HEK293 (cell line): ENCODE measurements around the gene KIF21B.
A peak's percentile ranks its signal among the peaks of the same experiment; 100 is the strongest.

Experiments used
- CTCF ChIA-PET: fragments of 350-600 bp; formaldehyde crosslinking; extraction: SDS; loops from one replicate; lab custom pipeline; 2021; ENCODE audit warnings: antibody characterized with exemption; lab: Yijun Ruan, JAX
- POLR2A ChIA-PET: fragments of 300-600 bp; formaldehyde crosslinking; extraction: SDS; loops from one replicate; lab custom pipeline; 2020; ENCODE audit warnings: antibody characterized with exemption, inconsistent platforms; lab: Yijun Ruan, JAX
- H3K27ac ChIP-seq: fragments of 200-500 bp; sonication (Bioruptor generic); 2 replicates; pipeline ENCODE4 v1.5.1; 2014; ENCODE audit warnings: low read depth, low read length, control low read depth, inconsistent platforms; ENCODE audit errors: extremely low read depth
- H3K36me3 ChIP-seq, 2 experiments: fragments of 200-500 bp in 1 of 2; sonication (Bioruptor generic) in 1 of 2; 1 replicate in 1 of 2; 2 replicates in 1 of 2; pipeline ENCODE4 v1.5.1; 2014 to 2017; ENCODE audit warnings: inconsistent platforms in 2 of 2, low read length in 2 of 2; ENCODE audit not compliant: control insufficient read depth in 2 of 2, insufficient read depth in 1 of 2
- H3K4me1 ChIP-seq: fragments of 200-500 bp; sonication (Bioruptor generic); 2 replicates; pipeline ENCODE4 v1.5.1; 2014; ENCODE audit warnings: mild to moderate bottlenecking, low read length, inconsistent platforms; ENCODE audit not compliant: control insufficient read depth, insufficient read depth
- H3K4me3 ChIP-seq: 2 replicates; pipeline ENCODE4 v1.5.1; 2011; ENCODE audit warnings: low read depth, mild to moderate bottlenecking, control low read depth, low read length, moderate library complexity
- H3K9me3 ChIP-seq: fragments of 200-500 bp; sonication (Bioruptor generic); 2 replicates; pipeline ENCODE4 v1.5.1; 2014; ENCODE audit warnings: low read depth, low read length, inconsistent platforms; ENCODE audit not compliant: control insufficient read depth, insufficient read depth
- HOXD13 ChIP-seq: sonication (generic); formaldehyde crosslinking; IDR thresholded peaks from 2 replicates; pipeline ENCODE4 v1.8.0; 2022; ENCODE audit warnings: missing genetic modification reagents, borderline replicate concordance
- PATZ1 ChIP-seq: fragments of 450-650 bp; formaldehyde crosslinking; IDR thresholded peaks from 2 replicates; pipeline ENCODE4 v1.5.1; 2016; ENCODE audit warnings: missing biosample characterization, missing genetic modification characterization
- WT1 ChIP-seq: fragments of 450-650 bp; formaldehyde crosslinking; IDR thresholded peaks from 2 replicates; pipeline ENCODE4 v1.5.1; 2016; ENCODE audit warnings: missing biosample characterization, missing genetic modification characterization
- ZBTB17 ChIP-seq: fragments of 450-650 bp; formaldehyde crosslinking; IDR thresholded peaks from 2 replicates; pipeline ENCODE4 v1.5.1; 2016; ENCODE audit warnings: missing biosample characterization, missing genetic modification characterization
- ZBTB21 ChIP-seq: fragments of 450-650 bp; formaldehyde crosslinking; IDR thresholded peaks from 2 replicates; pipeline ENCODE4 v1.5.1; 2017; ENCODE audit warnings: missing biosample characterization, missing genetic modification characterization
- ZFP37 ChIP-seq: fragments of 450-650 bp; formaldehyde crosslinking; IDR thresholded peaks from 2 replicates; pipeline ENCODE4 v1.5.1; 2016; ENCODE audit warnings: missing biosample characterization, missing genetic modification characterization
- ZFP41 ChIP-seq: fragments of 450-650 bp; formaldehyde crosslinking; IDR thresholded peaks from 2 replicates; pipeline ENCODE4 v1.5.1; 2016; ENCODE audit warnings: missing biosample characterization, missing genetic modification characterization, borderline replicate concordance
- ZNF121 ChIP-seq: fragments of 450-650 bp; formaldehyde crosslinking; IDR thresholded peaks from 2 replicates; pipeline ENCODE4 v1.5.1; 2016; ENCODE audit warnings: missing biosample characterization, missing genetic modification characterization
- ZNF132 ChIP-seq: fragments of 450-650 bp; formaldehyde crosslinking; IDR thresholded peaks from 2 replicates; pipeline ENCODE4 v1.5.1; 2017; ENCODE audit warnings: missing biosample characterization, missing genetic modification characterization, borderline replicate concordance
- ZNF138 ChIP-seq: fragments of 450-650 bp; formaldehyde crosslinking; IDR thresholded peaks from 2 replicates; pipeline ENCODE4 v1.5.1; 2016; ENCODE audit warnings: missing biosample characterization, missing genetic modification characterization, borderline replicate concordance
- ZNF223 ChIP-seq: fragments of 450-650 bp; formaldehyde crosslinking; IDR thresholded peaks from 2 replicates; pipeline ENCODE4 v1.5.1; 2016; ENCODE audit warnings: missing biosample characterization, missing genetic modification characterization
- ZNF239 ChIP-seq: fragments of 450-650 bp; formaldehyde crosslinking; IDR thresholded peaks from 2 replicates; pipeline ENCODE4 v1.5.1; 2016; ENCODE audit warnings: missing biosample characterization, missing genetic modification characterization
- ZNF311 ChIP-seq: fragments of 450-650 bp; formaldehyde crosslinking; IDR thresholded peaks from 2 replicates; pipeline ENCODE4 v1.5.1; 2017; ENCODE audit warnings: missing biosample characterization, missing genetic modification characterization, borderline replicate concordance
- ZNF350 ChIP-seq: fragments of 450-650 bp; formaldehyde crosslinking; IDR thresholded peaks from 2 replicates; pipeline ENCODE4 v1.5.0; 2017; ENCODE audit warnings: missing biosample characterization, mild to moderate bottlenecking, missing genetic modification characterization
- ZNF391 ChIP-seq: fragments of 450-650 bp; formaldehyde crosslinking; IDR thresholded peaks from 2 replicates; pipeline ENCODE4 v1.5.1; 2016; ENCODE audit warnings: low read depth, missing biosample characterization, missing genetic modification characterization, borderline replicate concordance
- ZNF521 ChIP-seq: fragments of 450-650 bp; formaldehyde crosslinking; IDR thresholded peaks from 2 replicates; pipeline ENCODE4 v1.5.1; 2017; ENCODE audit warnings: missing biosample characterization, mild to moderate bottlenecking, missing genetic modification characterization
- ZNF624 ChIP-seq: fragments of 450-650 bp; formaldehyde crosslinking; IDR thresholded peaks from 2 replicates; pipeline ENCODE4 v1.5.1; 2017; ENCODE audit warnings: missing biosample characterization, missing genetic modification characterization
- ZNF660 ChIP-seq: fragments of 450-650 bp; IDR thresholded peaks from 2 replicates; pipeline ENCODE4 v1.5.1; 2018; ENCODE audit warnings: missing biosample characterization, mild to moderate bottlenecking, missing genetic modification characterization
- ZNF664 ChIP-seq: fragments of 450-650 bp; formaldehyde crosslinking; IDR thresholded peaks from 2 replicates; pipeline ENCODE4 v1.5.1; 2016; ENCODE audit warnings: missing biosample characterization, missing genetic modification characterization
- ZNF76 ChIP-seq: fragments of 450-650 bp; formaldehyde crosslinking; IDR thresholded peaks from 2 replicates; pipeline ENCODE4; 2016; ENCODE audit warnings: low read depth, missing biosample characterization, missing genetic modification characterization, borderline replicate concordance
- ZNF792 ChIP-seq: fragments of 450-650 bp; formaldehyde crosslinking; IDR thresholded peaks from 2 replicates; pipeline ENCODE4 v1.5.1; 2016; ENCODE audit warnings: missing biosample characterization, missing genetic modification characterization
- ZSCAN23 ChIP-seq: fragments of 450-650 bp; formaldehyde crosslinking; IDR thresholded peaks from 2 replicates; pipeline ENCODE4 v1.5.1; 2016; ENCODE audit warnings: missing biosample characterization, missing genetic modification characterization
- ZSCAN30 ChIP-seq: fragments of 450-650 bp; IDR thresholded peaks from 2 replicates; pipeline ENCODE4 v1.5.1; 2018; ENCODE audit warnings: missing biosample characterization, mild to moderate bottlenecking, missing genetic modification characterization, moderate library complexity
- TF ChIP-seq, protein P1 (sequence below): fragments of 450-650 bp; formaldehyde crosslinking; IDR thresholded peaks from 2 replicates; pipeline ENCODE4 v1.5.1; 2016; ENCODE audit warnings: missing biosample characterization, missing genetic modification characterization, borderline replicate concordance
- TF ChIP-seq, protein P2 (sequence below): fragments of 450-650 bp; formaldehyde crosslinking; IDR thresholded peaks from 2 replicates; pipeline ENCODE4 v1.5.1; 2016; ENCODE audit warnings: missing biosample characterization, missing genetic modification characterization
- TF ChIP-seq, protein P3 (sequence below): fragments of 450-650 bp; formaldehyde crosslinking; IDR thresholded peaks from 2 replicates; pipeline ENCODE4 v1.5.1; 2016; ENCODE audit warnings: missing biosample characterization, missing genetic modification characterization
- TF ChIP-seq, protein P4 (sequence below): sonication (generic); formaldehyde crosslinking; IDR thresholded peaks from 2 replicates; pipeline ENCODE4 v1.8.1; 2022; ENCODE audit warnings: mild to moderate bottlenecking, moderate library complexity, missing genetic modification reagents

The KIF21B gene

GRCh38 chr1:201016943-201017827 lies 6.3 kb downstream of the KIF21B start (continued):
- TF ChIP-seq, protein P1, sequence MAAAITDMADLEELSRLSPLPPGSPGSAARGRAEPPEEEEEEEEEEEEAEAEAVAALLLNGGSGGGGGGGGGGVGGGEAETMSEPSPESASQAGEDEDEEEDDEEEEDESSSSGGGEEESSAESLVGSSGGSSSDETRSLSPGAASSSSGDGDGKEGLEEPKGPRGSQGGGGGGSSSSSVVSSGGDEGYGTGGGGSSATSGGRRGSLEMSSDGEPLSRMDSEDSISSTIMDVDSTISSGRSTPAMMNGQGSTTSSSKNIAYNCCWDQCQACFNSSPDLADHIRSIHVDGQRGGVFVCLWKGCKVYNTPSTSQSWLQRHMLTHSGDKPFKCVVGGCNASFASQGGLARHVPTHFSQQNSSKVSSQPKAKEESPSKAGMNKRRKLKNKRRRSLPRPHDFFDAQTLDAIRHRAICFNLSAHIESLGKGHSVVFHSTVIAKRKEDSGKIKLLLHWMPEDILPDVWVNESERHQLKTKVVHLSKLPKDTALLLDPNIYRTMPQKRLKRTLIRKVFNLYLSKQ (tag by site-specific recombination) = no peak
- TF ChIP-seq ZNF391 (tag by site-specific recombination) (no peak), ZNF311 (no peak)

- H3K27ac ChIP-seq = no peak overlapping the region
- no peaks in the 10 kb centered on the region for H3K9me3 ChIP-seq
- no peaks in the 10 kb centered on the region for H3K36me3 ChIP-seq
- peaks cover 5% of the 10 kb centered on the region for H3K4me1 ChIP-seq
- ChIA-PET POLR2A (interaction anchor here (0.9 to 1.0 kb wide), 2 partner anchors 9 to 111 kb away, joined by 3 read pairs; partner anchors contain the start of gene ASCL5), CTCF (interaction anchor here (0.6 to 3.0 kb wide), 11 partner anchors 9 to 360 kb away, joined by 3 to 17 read pairs (median 4); no protein-coding TSS in a partner anchor)
- H3K4me3 ChIP-seq = no peak overlapping the region
- no peak for TF ChIP-seq ZFP37 (tag by site-specific recombination)
- no peak for TF ChIP-seq ZFP41 (tag by site-specific recombination)
- TF ChIP-seq ZNF76 = peak; percentile 24; the same call in 1 of the 2 replicates
- TF ChIP-seq ZNF138 (tag by site-specific recombination) = no peak
- TF ChIP-seq ZBTB21 = no peak
- TF ChIP-seq ZNF792 = no peak
- no peak for TF ChIP-seq ZNF132 (tag by site-specific recombination)
- no peak for TF ChIP-seq ZNF121
- TF ChIP-seq ZNF624 (tag by site-specific recombination) = no peak
- TF ChIP-seq ZSCAN30 (tag by site-specific recombination) = peak; percentile 50; the same call in 1 of the 2 replicates
- TF ChIP-seq ZBTB17 (tag by site-specific recombination) = peak; percentile 29; the same call in 1 of the 2 replicates
- TF ChIP-seq ZNF660 (tag by site-specific recombination) = peak; percentile 37; the same call in 1 of the 2 replicates
- TF ChIP-seq ZNF223 = no peak
- no peak for TF ChIP-seq ZSCAN23 (tag by site-specific recombination)
- no peak for TF ChIP-seq ZNF521
- TF ChIP-seq HOXD13 (CRISPR knock-in tag) = no peak
- TF ChIP-seq, protein P2, sequence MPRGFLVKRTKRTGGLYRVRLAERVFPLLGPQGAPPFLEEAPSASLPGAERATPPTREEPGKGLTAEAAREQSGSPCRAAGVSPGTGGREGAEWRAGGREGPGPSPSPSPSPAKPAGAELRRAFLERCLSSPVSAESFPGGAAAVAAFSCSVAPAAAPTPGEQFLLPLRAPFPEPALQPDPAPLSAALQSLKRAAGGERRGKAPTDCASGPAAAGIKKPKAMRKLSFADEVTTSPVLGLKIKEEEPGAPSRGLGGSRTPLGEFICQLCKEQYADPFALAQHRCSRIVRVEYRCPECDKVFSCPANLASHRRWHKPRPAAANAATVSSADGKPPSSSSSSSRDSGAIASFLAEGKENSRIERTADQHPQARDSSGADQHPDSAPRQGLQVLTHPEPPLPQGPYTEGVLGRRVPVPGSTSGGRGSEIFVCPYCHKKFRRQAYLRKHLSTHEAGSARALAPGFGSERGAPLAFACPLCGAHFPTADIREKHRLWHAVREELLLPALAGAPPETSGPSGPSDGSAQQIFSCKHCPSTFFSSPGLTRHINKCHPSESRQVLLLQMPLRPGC (tag by site-specific recombination) = no peak
- no peak for TF ChIP-seq ZNF350 (tag by site-specific recombination)
- TF ChIP-seq, protein P3, sequence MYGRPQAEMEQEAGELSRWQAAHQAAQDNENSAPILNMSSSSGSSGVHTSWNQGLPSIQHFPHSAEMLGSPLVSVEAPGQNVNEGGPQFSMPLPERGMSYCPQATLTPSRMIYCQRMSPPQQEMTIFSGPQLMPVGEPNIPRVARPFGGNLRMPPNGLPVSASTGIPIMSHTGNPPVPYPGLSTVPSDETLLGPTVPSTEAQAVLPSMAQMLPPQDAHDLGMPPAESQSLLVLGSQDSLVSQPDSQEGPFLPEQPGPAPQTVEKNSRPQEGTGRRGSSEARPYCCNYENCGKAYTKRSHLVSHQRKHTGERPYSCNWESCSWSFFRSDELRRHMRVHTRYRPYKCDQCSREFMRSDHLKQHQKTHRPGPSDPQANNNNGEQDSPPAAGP (tag by site-specific recombination) = no peak
- TF ChIP-seq ZNF239 (tag by site-specific recombination) = no peak
- TF ChIP-seq WT1 (tag by site-specific recombination) = peak; percentile 91
- TF ChIP-seq PATZ1 = peak; percentile 74
- TF ChIP-seq, protein P4, sequence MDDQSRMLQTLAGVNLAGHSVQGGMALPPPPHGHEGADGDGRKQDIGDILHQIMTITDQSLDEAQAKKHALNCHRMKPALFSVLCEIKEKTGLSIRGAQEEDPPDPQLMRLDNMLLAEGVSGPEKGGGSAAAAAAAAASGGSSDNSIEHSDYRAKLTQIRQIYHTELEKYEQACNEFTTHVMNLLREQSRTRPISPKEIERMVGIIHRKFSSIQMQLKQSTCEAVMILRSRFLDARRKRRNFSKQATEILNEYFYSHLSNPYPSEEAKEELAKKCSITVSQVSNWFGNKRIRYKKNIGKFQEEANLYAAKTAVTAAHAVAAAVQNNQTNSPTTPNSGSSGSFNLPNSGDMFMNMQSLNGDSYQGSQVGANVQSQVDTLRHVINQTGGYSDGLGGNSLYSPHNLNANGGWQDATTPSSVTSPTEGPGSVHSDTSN (CRISPR knock-in tag) = no peak
- no peak for TF ChIP-seq ZNF664 (tag by site-specific recombination)
These were observed 7.3 kb downstream of the KIF21B start for GRCh38 chr1:201016211-201016651.
